Upper lobe of left lung (tissue), 4 donors: ENCODE results near the gene TAAR2.

Experiments used
- CTCF ChIP-seq, 6 experiments: fragments of 450-650 bp in 4 of 6; fragments of 200-600 bp in 2 of 6; sonication (generic) in 2 of 6; IDR thresholded peaks; one replicate each; pipeline ENCODE4 v1.5.1; 2016 to 2019; ENCODE audit warnings: antibody characterized with exemption in 6 of 6
- EP300 ChIP-seq, 4 donors: sonication (generic); formaldehyde crosslinking; IDR thresholded peaks; one replicate each; pipeline ENCODE4 v1.5.1; 2017; ENCODE audit warnings: antibody characterized with exemption in 4 of 4, control low read depth in 2 of 4
- POLR2A ChIP-seq, 4 donors: fragments of 450-650 bp; IDR thresholded peaks; one replicate each; pipeline ENCODE4 v1.5.1; 2016 to 2017; ENCODE audit warnings: antibody characterized with exemption in 4 of 4, mild to moderate bottlenecking in 2 of 4
- POLR2AphosphoS5 ChIP-seq, 2 donors: sonication (generic); formaldehyde crosslinking; IDR thresholded peaks; one replicate each; pipeline ENCODE4 v1.5.1; 2017; ENCODE audit warnings: antibody characterized with exemption in 2 of 2

- TF ChIP-seq CTCF (IDR thresholded peaks at IDR 0.05) = no peak
- no peak for TF ChIP-seq POLR2A (IDR thresholded peaks at IDR 0.05)
- TF ChIP-seq EP300 (IDR thresholded peaks at IDR 0.05) = no peak
- no peak for TF ChIP-seq POLR2AphosphoS5 (IDR thresholded peaks at IDR 0.05)
Measured at GRCh38 chr6:132643547-132643946, 19.5 kb upstream of the TAAR2 start.
